ENCODE data around the gene MAGEB5. TPM values are rescaled to one million over a fixed set of nuclear protein-coding genes. Genes with fewer than 3 reads are reported as not detected.

Gene MAGEB5
- total RNA-seq, 4 donors from 2014 or later: not detected

GRCh38 chrX:26262121-26262523 lies 46.2 kb downstream of the MAGEB5 start:
- TF ChIP-seq EP300 (IDR thresholded peaks at IDR 0.05; ENCODE audit: low read depth): no peak
- no peak for TF ChIP-seq CTCF (IDR thresholded peaks at IDR 0.05)
- TF ChIP-seq POLR2AphosphoS5 (IDR thresholded peaks at IDR 0.05): no peak
- no peak for TF ChIP-seq POLR2A (IDR thresholded peaks at IDR 0.05)
- H3K27ac ChIP-seq: no peak overlapping the region
- H3K4me3 ChIP-seq: no peak overlapping the region
- intact Hi-C loops (cut with DNase I; ENCODE audit: low total_unique reads) (no loop called here), in situ Hi-C loops (cut with MboI; ENCODE audit: low pct_ligation_motif_present in 1 of 4, low pct_unique_long_range_greater_than_20kb in 1 of 4, low sequenced_read_pairs in 3 of 4) (no loop called here)
- WGBS, 2 donors (ENCODE audit: low coverage in 1 of 2): 67 to 76% methylated on average over 3 to 5 of the region's 5 CpGs
- H3K4me1 ChIP-seq: no peaks in the 10 kb centered on the region
- no peak for DNase-seq
- H3K36me3 ChIP-seq: no peaks in the 10 kb centered on the region
- H3K27me3 ChIP-seq: no peaks in the 10 kb centered on the region
- H3K9me3 ChIP-seq: no peaks in the 10 kb centered on the region

Other genes starting within 250 kb of the MAGEB5 start
- not detected for gene MAGEB18, start 77.8 kb upstream of the MAGEB5 start, total RNA-seq
- not detected for gene MAGEB6B, start 55.6 kb upstream of the MAGEB5 start, total RNA-seq
- not detected for gene MAGEB6, start 23.7 kb upstream of the MAGEB5 start, total RNA-seq